Measurements from ENCODE around the gene SLC22A4. TPM values are rescaled to one million over a fixed set of nuclear protein-coding genes. Genes with fewer than 3 reads are reported as not detected.

The SLC22A4 gene
- total and polyA plus RNA-seq, 2 donors (not counting 1 experiment from before 2014, with no cell fraction given): 0.18 TPM; not detected in 1

- H3K4me1 Mint-ChIP-seq: peaks cover 7% of the 10 kb centered on the region
- no peak overlapping the region for H3K4me2 ChIP-seq (replicated peaks; ENCODE audit: low read depth, low read length, poor library complexity, severe bottlenecking)
- no peaks in the 10 kb centered on the region for H4K20me1 ChIP-seq (ENCODE audit: control insufficient read depth, insufficient read depth, low read length, poor library complexity, severe bottlenecking)
- H3K27me3 Mint-ChIP-seq: peaks cover 33% of the 10 kb centered on the region
- ATAC-seq (ENCODE audit: low read depth): no peak
- H3K27ac Mint-ChIP-seq: no peak overlapping the region
- CTCF ChIA-PET: no interaction called here
- H3K9ac ChIP-seq (ENCODE audit: low read length): no peak overlapping the region
- peaks cover 0 to 5% (median 0%) of the 10 kb centered on the region in 3 donors for H3K9me3 ChIP-seq (ENCODE audit: control extremely low read depth in 1 of 3, control insufficient read depth in 2 of 3, insufficient read depth in 1 of 3, low read length in 2 of 3)
- TF ChIP-seq CTCF (IDR thresholded peaks at IDR 0.05) (no peak), EZH2 (IDR thresholded peaks at IDR 0.05; ENCODE audit: borderline replicate concordance, insufficient read depth, low read depth, low read length, poor library complexity, severe bottlenecking) (no peak)
- no CpG with 5 or more reads among the region's 3 CpGs for WGBS (ENCODE audit: insufficient coverage)
- H3K27me3 ChIP-seq (replicated peaks in 1 of 4; ENCODE audit: control extremely low read depth in 1 of 4, control insufficient read depth in 3 of 4, insufficient read depth in 4 of 4, low read length in 3 of 4): peaks cover 0 to 22% (median 12%) of the 10 kb centered on the region in 4 experiments
- no peak overlapping the region for H2AFZ ChIP-seq (ENCODE audit: insufficient read depth, low read depth, low read length, poor library complexity, severe bottlenecking)
- intact Hi-C loops (cut with micrococcal nuclease): no loop called here
- H3K4me3 ChIP-seq (ENCODE audit: control extremely low read depth in 1 of 5, extremely low read depth in 1 of 5, insufficient read depth in 1 of 5, low read depth in 2 of 5, low read length in 4 of 5): no peak overlapping the region
- peaks cover 0 to 11% of the 10 kb centered on the region in 2 donors for H3K4me1 ChIP-seq (ENCODE audit: control insufficient read depth in 2 of 2, insufficient read depth in 2 of 2, low read length in 2 of 2)
- no peak overlapping the region for H3K4me3 Mint-ChIP-seq
- no peaks in the 10 kb centered on the region for H3K9me3 Mint-ChIP-seq (ENCODE audit: insufficient read depth)
- no peaks in the 10 kb centered on the region for H3K79me2 ChIP-seq (ENCODE audit: control insufficient read depth, insufficient read depth, low read length)
- POLR2A ChIA-PET: no interaction called here
- no peak overlapping the region for H3K27ac ChIP-seq (ENCODE audit: low read length in 2 of 2)
- DNase-seq: no peak
- no peaks in the 10 kb centered on the region for H3K36me3 ChIP-seq (replicated peaks in 1 of 2; ENCODE audit: control extremely low read depth in 1 of 2, control insufficient read depth in 1 of 2, extremely low read depth in 1 of 2, insufficient read depth in 2 of 2, low read length in 1 of 2)
These were observed 5.1 kb upstream of the SLC22A4 start for GRCh38 chr5:132289097-132289496.

DNA sequence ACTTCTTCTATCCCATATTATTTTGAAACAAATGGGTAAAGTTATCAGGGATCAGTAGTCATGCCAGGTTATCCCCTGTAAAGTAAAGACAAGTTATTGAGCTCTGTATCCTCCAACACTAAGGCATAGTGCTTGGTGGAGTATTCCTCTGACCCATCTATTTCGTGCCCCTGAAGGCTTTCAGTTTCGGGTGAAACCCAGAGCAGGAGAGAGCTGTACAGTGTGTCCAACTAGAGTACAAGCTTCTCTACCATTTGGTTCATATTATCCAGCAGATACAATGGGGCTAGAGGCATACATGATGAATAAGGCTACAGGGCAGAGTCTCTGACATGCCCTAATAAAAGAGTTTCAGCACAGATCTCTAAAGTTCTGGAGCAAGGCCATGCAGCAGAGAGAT is 3.2 kb upstream of the SLC22A4 start:
- intact Hi-C loops (cut with micrococcal nuclease): loop anchor here (5.0 to 10.0 kb wide), 2 partner anchors 76 to 214 kb away; partner anchors contain the start of gene SLC22A5
- H3K79me2 ChIP-seq (ENCODE audit: control insufficient read depth, insufficient read depth, low read length): no peaks in the 10 kb centered on the region
- H3K27ac ChIP-seq (ENCODE audit: low read length in 2 of 2): no peak overlapping the region
- ATAC-seq (ENCODE audit: low read depth): no peak
- ChIA-PET CTCF (interaction anchor here (0.9 to 1.5 kb wide), 3 partner anchors 18 to 529 kb away, joined by 3 to 4 read pairs (median 4); no protein-coding TSS in a partner anchor), POLR2A (no interaction called here)
- H3K36me3 ChIP-seq (replicated peaks in 1 of 2; ENCODE audit: control extremely low read depth in 1 of 2, control insufficient read depth in 1 of 2, extremely low read depth in 1 of 2, insufficient read depth in 2 of 2, low read length in 1 of 2): no peaks in the 10 kb centered on the region
- Mint-ChIP-seq H3K27me3 (peaks cover 48% of the 10 kb centered on the region), H3K27ac (no peak overlapping the region), H3K4me1 (peaks cover 21% of the 10 kb centered on the region), H3K4me3 (no peak overlapping the region), H3K9me3 (ENCODE audit: insufficient read depth) (no peaks in the 10 kb centered on the region)
- no peaks in the 10 kb centered on the region for H4K20me1 ChIP-seq (ENCODE audit: control insufficient read depth, insufficient read depth, low read length, poor library complexity, severe bottlenecking)
- WGBS (ENCODE audit: insufficient coverage): no CpG with 5 or more reads among the region's 2 CpGs
- peaks cover 0 to 5% (median 0%) of the 10 kb centered on the region in 3 donors for H3K9me3 ChIP-seq (ENCODE audit: control extremely low read depth in 1 of 3, control insufficient read depth in 2 of 3, insufficient read depth in 1 of 3, low read length in 2 of 3)
- no peak overlapping the region for H3K4me3 ChIP-seq (ENCODE audit: control extremely low read depth in 1 of 5, extremely low read depth in 1 of 5, insufficient read depth in 1 of 5, low read depth in 2 of 5, low read length in 4 of 5)
- no peak overlapping the region for H2AFZ ChIP-seq (ENCODE audit: insufficient read depth, low read depth, low read length, poor library complexity, severe bottlenecking)
- no peak overlapping the region for H3K4me2 ChIP-seq (replicated peaks; ENCODE audit: low read depth, low read length, poor library complexity, severe bottlenecking)
- no peak for TF ChIP-seq EZH2 (IDR thresholded peaks at IDR 0.05; ENCODE audit: borderline replicate concordance, insufficient read depth, low read depth, low read length, poor library complexity, severe bottlenecking)
- TF ChIP-seq CTCF (IDR thresholded peaks at IDR 0.05): no peak
- peaks cover 0 to 39% (median 23%) of the 10 kb centered on the region in 4 experiments for H3K27me3 ChIP-seq (replicated peaks in 1 of 4; ENCODE audit: control extremely low read depth in 1 of 4, control insufficient read depth in 3 of 4, insufficient read depth in 4 of 4, low read length in 3 of 4)
- DNase-seq: no peak
- H3K9ac ChIP-seq (ENCODE audit: low read length): no peak overlapping the region
- H3K4me1 ChIP-seq (ENCODE audit: control insufficient read depth in 2 of 2, insufficient read depth in 2 of 2, low read length in 2 of 2): peaks cover 15 to 23% of the 10 kb centered on the region in 2 donors
